Esophagus squamous epithelium (tissue), 4 donors: ENCODE measurements around the gene STK31.

ENCODE experiments used
- POLR2A ChIP-seq, 4 donors: fragments of 450-650 bp; IDR thresholded peaks; one replicate each; pipeline ENCODE4 v1.6.1; 2017; ENCODE audit warnings: antibody characterized with exemption in 4 of 4, mild to moderate bottlenecking in 4 of 4, moderate library complexity in 3 of 4
- TF ChIP-seq, protein P1 (sequence below), 6 experiments: fragments of 450-650 bp in 4 of 6; fragments of 200-600 bp in 2 of 6; sonication (generic) in 2 of 6; IDR thresholded peaks; one replicate each; pipeline ENCODE4 v1.5.1; 2016 to 2019; ENCODE audit warnings: antibody characterized with exemption in 6 of 6, mild to moderate bottlenecking in 4 of 6, moderate library complexity in 4 of 6

DNA sequence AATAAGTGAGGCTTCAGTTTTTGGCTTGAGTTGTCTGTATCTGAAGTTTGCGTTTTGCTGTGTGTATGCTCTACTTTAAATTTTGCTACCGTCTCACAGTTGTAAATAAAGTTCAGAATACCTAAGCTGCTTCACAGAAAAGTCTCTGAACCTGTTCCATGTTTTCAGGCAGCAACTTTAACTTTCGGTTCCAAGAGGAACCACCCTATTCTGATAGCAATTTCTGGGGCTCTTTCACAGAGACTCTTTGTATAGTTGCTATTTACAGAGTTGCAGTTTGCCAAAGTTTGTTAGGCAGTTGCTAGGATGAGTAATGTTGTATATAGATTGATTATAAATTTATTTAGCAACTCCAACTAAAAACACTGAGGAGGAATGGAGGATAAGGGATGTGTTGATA, 24.3 kb upstream of the STK31 start:
- TF ChIP-seq, protein P1, sequence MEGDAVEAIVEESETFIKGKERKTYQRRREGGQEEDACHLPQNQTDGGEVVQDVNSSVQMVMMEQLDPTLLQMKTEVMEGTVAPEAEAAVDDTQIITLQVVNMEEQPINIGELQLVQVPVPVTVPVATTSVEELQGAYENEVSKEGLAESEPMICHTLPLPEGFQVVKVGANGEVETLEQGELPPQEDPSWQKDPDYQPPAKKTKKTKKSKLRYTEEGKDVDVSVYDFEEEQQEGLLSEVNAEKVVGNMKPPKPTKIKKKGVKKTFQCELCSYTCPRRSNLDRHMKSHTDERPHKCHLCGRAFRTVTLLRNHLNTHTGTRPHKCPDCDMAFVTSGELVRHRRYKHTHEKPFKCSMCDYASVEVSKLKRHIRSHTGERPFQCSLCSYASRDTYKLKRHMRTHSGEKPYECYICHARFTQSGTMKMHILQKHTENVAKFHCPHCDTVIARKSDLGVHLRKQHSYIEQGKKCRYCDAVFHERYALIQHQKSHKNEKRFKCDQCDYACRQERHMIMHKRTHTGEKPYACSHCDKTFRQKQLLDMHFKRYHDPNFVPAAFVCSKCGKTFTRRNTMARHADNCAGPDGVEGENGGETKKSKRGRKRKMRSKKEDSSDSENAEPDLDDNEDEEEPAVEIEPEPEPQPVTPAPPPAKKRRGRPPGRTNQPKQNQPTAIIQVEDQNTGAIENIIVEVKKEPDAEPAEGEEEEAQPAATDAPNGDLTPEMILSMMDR (IDR thresholded peaks at IDR 0.05) = no peak
- TF ChIP-seq POLR2A (IDR thresholded peaks at IDR 0.05) = no peak
